Measurements from ENCODE around the gene SPOCK1. TPM values are rescaled to one million over a fixed set of nuclear protein-coding genes. Genes with fewer than 3 reads are reported as not detected.

Gene SPOCK1
- total and polyA plus RNA-seq, 2 of the 13 experiments (the other 11 are each of a cell fraction or from before 2014, with no cell fraction given), result 0.18 to 0.29 TPM

- TF ChIP-seq, protein P1, sequence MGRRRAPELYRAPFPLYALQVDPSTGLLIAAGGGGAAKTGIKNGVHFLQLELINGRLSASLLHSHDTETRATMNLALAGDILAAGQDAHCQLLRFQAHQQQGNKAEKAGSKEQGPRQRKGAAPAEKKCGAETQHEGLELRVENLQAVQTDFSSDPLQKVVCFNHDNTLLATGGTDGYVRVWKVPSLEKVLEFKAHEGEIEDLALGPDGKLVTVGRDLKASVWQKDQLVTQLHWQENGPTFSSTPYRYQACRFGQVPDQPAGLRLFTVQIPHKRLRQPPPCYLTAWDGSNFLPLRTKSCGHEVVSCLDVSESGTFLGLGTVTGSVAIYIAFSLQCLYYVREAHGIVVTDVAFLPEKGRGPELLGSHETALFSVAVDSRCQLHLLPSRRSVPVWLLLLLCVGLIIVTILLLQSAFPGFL (CRISPR knock-in tag; IDR thresholded peaks at IDR 0.05), result no peak
Observed at GRCh38 chr5:137217599-137218200, 281.4 kb downstream of the SPOCK1 start (continued).

DNA sequence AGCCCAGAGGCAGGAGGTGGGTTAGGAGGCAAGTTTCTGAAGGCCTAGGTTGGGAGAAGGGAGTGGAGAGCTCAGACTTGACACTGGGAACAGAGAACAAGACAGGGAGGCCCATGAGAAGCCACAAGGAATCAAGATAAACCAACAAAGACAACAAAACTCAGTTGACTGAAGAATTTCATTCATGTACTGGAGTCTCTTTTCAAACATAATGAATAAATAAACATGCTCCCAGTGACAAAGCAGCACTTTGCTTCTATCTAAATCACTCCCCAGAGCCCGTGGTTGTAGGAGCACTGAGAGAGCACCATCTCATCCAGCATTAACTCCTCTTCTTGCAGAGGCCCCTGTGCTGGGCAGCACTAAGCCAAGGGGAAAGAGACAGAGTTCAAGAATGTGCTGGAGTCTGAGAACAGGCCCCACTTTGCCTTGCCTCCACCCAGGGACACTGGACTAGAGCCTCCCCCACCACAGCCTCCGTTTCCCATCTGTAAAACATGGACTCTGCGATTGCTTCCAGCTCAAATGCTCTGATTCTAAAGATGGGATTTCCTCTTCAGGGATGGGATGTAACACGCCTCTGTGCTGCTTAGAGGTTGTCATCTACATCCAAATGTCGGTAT lies 282.0 kb downstream of the SPOCK1 start:
- H3K4me3 ChIP-seq (replicated peaks in 1 of 3; ENCODE audit: insufficient read depth in 1 of 3, low read depth in 2 of 3, low read length in 3 of 3), result no peak overlapping the region; a peak in 1 of 6 replicates
- CTCF ChIA-PET (ENCODE audit: low intra/inter-chr PET ratio, low total read pairs), result no interaction called here

DNA sequence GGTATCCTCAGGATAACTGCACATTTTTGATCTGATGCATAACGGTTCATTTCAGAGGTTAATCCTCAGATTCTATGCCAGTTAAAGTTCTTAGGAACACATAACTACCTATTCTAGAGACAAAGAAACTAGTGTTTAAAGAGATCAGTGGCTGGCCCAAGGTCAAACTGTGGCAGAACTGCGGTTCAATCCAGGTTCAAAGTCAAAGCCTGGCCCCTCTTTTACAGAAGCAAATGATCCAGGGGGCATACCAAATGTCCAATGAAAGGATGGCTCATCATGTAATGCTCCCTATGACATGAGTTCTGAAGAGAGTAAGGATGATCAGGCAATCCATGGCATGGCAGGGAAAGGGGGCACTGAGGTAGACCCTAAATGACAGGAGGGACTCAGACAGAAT lies 283.3 kb downstream of the SPOCK1 start:
- peak; percentile 62 for ATAC-seq
- ChIA-PET CTCF (ENCODE audit: low intra/inter-chr PET ratio, low total read pairs) (no interaction called here), POLR2A (no interaction called here)
- Histone ChIP-seq H3K27me3 (ENCODE audit: control insufficient read depth in 1 of 2, insufficient read depth in 2 of 2, low read length in 2 of 2) (no peaks in the 10 kb centered on the region), H2AFZ (ENCODE audit: low read length) (no peak overlapping the region), H3K4me3 (replicated peaks in 1 of 3; ENCODE audit: insufficient read depth in 1 of 3, low read depth in 2 of 3, low read length in 3 of 3) (no peak overlapping the region; a peak in 1 of 6 replicates), H3K79me2 (ENCODE audit: insufficient read depth, low read length) (no peaks in the 10 kb centered on the region), H4K20me1 (ENCODE audit: insufficient read depth, low read length) (no peaks in the 10 kb centered on the region), H3K36me3 (replicated peaks in 1 of 2; ENCODE audit: control insufficient read depth in 1 of 2, insufficient read depth in 2 of 2, low read length in 2 of 2) (no peaks in the 10 kb centered on the region), H3K27ac (ENCODE audit: extremely low read length, insufficient read depth, low read length) (no peak overlapping the region), H3K4me1 (ENCODE audit: insufficient read depth, low read length) (peaks cover 66% of the 10 kb centered on the region), H3K4me2 (ENCODE audit: low read depth, low read length) (peak overlapping the region; percentile 28; the same call in 1 of the 2 replicates), H3K9ac (ENCODE audit: insufficient read depth, low read depth, low read length) (no peak overlapping the region), H3K9me3 (ENCODE audit: low read length) (no peaks in the 10 kb centered on the region)
- in situ Hi-C loops (cut with HindIII; ENCODE audit: extremely low pct_ligation_motif_present, low pct_unique_long_range_greater_than_20kb) (no loop called here), intact Hi-C loops (cut with micrococcal nuclease; ENCODE audit: unreplicated experiment) (loop anchor here (1.0 kb wide), 1 partner anchor 140 kb away; no protein-coding TSS in a partner anchor)
- BruUV-seq (replicated peaks), result no TSS peak
- DNase-seq (ENCODE audit: low spot score), result peak; percentile 82
- FAIRE-seq, result peak; percentile 43
- WGBS (ENCODE audit: low lambda C conversion rate), result 0% methylated on average over 2 of the region's 2 CpGs
- no peak for TF ChIP-seq PCBP2 (optimal IDR thresholded peaks at IDR 0.05; ENCODE audit: low read depth, low read length, poor library complexity, severe bottlenecking)
- peak; percentile 69; the same call in 1 of the 2 replicates for TF ChIP-seq ZBTB7B (CRISPR knock-in tag; IDR thresholded peaks at IDR 0.05)
- 0 out of 2 replicates have a peak, but pooled peaks have one; percentile 20 for TF ChIP-seq PAXIP1 (CRISPR knock-in tag; conservative IDR thresholded peaks at IDR 0.05)
- TF ChIP-seq CREM (IDR thresholded peaks at IDR 0.05), result no peak
- no peak for TF ChIP-seq CREM (CRISPR knock-in tag; IDR thresholded peaks at IDR 0.05)
- TF ChIP-seq AKAP8 (CRISPR knock-in tag; IDR thresholded peaks at IDR 0.05), result no peak
- TF ChIP-seq GZF1 (CRISPR knock-in tag; IDR thresholded peaks at IDR 0.05), result no peak
- TF ChIP-seq SKI (IDR thresholded peaks at IDR 0.05; ENCODE audit: partially characterized antibody), result peak; percentile 82
- no peak for TF ChIP-seq KDM5A (IDR thresholded peaks at IDR 0.05; ENCODE audit: borderline replicate concordance, low read length)

More for the DNA sequence above, 282.0 kb downstream of the SPOCK1 start:
- no TSS peak for BruUV-seq (replicated peaks)
- H3K9me3 ChIP-seq (ENCODE audit: low read length), result no peaks in the 10 kb centered on the region
- H3K79me2 ChIP-seq (ENCODE audit: insufficient read depth, low read length), result no peaks in the 10 kb centered on the region
- H3K36me3 ChIP-seq (replicated peaks in 1 of 2; ENCODE audit: control insufficient read depth in 1 of 2, insufficient read depth in 2 of 2, low read length in 2 of 2), result no peaks in the 10 kb centered on the region
- in situ Hi-C loops (cut with HindIII; ENCODE audit: extremely low pct_ligation_motif_present, low pct_unique_long_range_greater_than_20kb) (no loop called here), intact Hi-C loops (cut with micrococcal nuclease; ENCODE audit: unreplicated experiment) (no loop called here)
- no peak overlapping the region for H3K9ac ChIP-seq (ENCODE audit: insufficient read depth, low read depth, low read length)
- H3K27ac ChIP-seq (ENCODE audit: extremely low read length, insufficient read depth, low read length), result no peak overlapping the region
- H3K27me3 ChIP-seq (ENCODE audit: control insufficient read depth in 1 of 2, insufficient read depth in 2 of 2, low read length in 2 of 2), result no peaks in the 10 kb centered on the region
- peak overlapping the region; percentile 19 for H2AFZ ChIP-seq (ENCODE audit: low read length)
- POLR2A ChIA-PET, result no interaction called here
- TF ChIP-seq ZNF263 (CRISPR knock-in tag; IDR thresholded peaks at IDR 0.05) (peak; percentile 76), RARA (CRISPR knock-in tag; IDR thresholded peaks at IDR 0.05) (0 out of 2 replicates have a peak, but pooled peaks have one; percentile 7), ZFP90 (CRISPR knock-in tag; IDR thresholded peaks at IDR 0.05; ENCODE audit: borderline replicate concordance) (no peak)
- FAIRE-seq (no peak), DNase-seq (ENCODE audit: low spot score) (peak; percentile 24), ATAC-seq (peak; percentile 24)
- peaks cover 63% of the 10 kb centered on the region for H3K4me1 ChIP-seq (ENCODE audit: insufficient read depth, low read length)
- H3K4me2 ChIP-seq (ENCODE audit: low read depth, low read length), result peak overlapping the region; percentile 53; the same call in 1 of the 2 replicates
- no peaks in the 10 kb centered on the region for H4K20me1 ChIP-seq (ENCODE audit: insufficient read depth, low read length)
- 46% methylated on average over 3 of the region's 5 CpGs for WGBS (ENCODE audit: low lambda C conversion rate)
